Coronary artery (tissue), 2 donors: ENCODE results near the gene NTMT1.

Experiments
- DNase-seq: peaks from one replicate; pipeline ENCODE4 v3.0.0-alpha.2; 2017; ENCODE audit warnings: low spot score
- H3K27ac ChIP-seq, 2 donors: fragments of 200-600 bp; sonication (generic); one replicate each; pipeline ENCODE4 v1.5.1; 2016 to 2019
- H3K4me3 ChIP-seq: fragments of 200-600 bp; sonication (generic); 2 replicates; pipeline ENCODE4 v1.5.1; 2016; ENCODE audit warnings: mild to moderate bottlenecking, moderate library complexity
- TF ChIP-seq, protein P1 (sequence below): fragments of 200-600 bp; sonication (generic); IDR thresholded peaks from one replicate; pipeline ENCODE4 v1.5.1; 2019; ENCODE audit warnings: antibody characterized with exemption

The NTMT1 gene

DNA sequence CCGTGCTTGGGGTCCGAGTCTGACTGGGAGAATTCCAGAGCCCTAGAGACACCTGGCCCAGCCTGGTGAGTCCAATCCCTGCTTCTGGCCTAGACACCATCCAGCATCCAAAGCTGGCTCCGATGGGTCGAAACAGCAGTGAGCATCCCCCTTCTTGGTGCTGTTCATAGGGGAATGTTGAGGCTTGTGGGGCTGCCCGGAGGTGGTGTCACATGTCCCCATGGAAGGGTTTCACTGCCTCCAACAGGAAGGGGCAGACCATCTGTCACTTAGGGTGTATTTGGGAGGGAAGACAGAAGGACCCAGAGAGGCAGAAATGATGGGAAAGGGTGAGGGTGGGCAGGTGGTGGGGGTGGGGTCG, 19.0 kb upstream of the NTMT1 start:
- H3K4me3 ChIP-seq = no peak overlapping the region
- no peak for DNase-seq
- peak overlapping the region; percentile 89 to 98 for H3K27ac ChIP-seq
- TF ChIP-seq, protein P1, sequence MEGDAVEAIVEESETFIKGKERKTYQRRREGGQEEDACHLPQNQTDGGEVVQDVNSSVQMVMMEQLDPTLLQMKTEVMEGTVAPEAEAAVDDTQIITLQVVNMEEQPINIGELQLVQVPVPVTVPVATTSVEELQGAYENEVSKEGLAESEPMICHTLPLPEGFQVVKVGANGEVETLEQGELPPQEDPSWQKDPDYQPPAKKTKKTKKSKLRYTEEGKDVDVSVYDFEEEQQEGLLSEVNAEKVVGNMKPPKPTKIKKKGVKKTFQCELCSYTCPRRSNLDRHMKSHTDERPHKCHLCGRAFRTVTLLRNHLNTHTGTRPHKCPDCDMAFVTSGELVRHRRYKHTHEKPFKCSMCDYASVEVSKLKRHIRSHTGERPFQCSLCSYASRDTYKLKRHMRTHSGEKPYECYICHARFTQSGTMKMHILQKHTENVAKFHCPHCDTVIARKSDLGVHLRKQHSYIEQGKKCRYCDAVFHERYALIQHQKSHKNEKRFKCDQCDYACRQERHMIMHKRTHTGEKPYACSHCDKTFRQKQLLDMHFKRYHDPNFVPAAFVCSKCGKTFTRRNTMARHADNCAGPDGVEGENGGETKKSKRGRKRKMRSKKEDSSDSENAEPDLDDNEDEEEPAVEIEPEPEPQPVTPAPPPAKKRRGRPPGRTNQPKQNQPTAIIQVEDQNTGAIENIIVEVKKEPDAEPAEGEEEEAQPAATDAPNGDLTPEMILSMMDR = no peak

DNA sequence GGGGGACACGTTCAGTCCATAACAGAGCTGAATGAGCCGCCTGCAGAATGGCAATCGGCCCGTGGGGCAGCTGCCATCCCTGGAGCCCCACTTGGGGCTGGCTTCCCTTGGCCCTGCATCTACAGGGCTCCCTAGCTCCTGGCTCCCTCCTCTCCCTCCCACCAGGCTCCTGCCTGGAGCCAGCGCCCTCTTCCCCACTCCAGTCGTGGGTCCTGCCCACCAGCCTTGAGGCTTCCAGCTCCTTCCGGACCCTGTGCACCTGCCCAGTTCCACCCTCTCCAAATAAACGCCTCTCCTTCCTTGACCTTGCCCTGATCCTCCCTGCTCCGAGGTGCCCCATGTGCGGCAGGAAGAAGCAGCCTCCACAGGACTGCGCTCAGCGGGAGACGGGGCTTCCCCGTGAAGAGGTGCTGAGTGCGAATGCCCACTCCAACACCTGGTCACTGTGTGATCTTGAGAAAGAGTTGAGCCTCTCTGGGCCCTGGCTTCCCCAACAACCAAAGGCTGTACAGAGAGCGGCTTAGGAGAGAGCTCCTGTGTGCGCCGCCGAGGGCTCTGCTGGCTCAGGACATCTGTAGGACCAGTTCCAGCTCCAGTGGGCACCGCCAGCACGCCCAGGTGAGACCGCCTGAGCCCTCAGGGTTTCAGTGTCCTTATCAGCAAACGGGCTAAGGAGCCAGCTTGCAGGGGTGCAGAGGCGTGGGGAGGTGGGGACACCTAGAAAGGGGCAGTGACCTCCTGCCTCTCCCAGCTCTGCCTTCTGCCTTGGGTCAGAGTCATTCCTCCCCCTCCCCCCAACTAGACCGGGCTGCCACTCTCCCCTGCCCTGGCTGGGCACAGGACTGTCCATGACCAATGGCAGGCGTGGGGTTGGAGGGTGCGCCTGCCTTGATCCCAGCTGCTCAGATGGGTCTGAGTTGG, 17.1 kb upstream of the NTMT1 start:
- no peak overlapping the region for H3K4me3 ChIP-seq
- peak overlapping the region; percentile 89 to 98 for H3K27ac ChIP-seq
- TF ChIP-seq, protein P1 = no peak
- DNase-seq = peak; percentile 75

DNA sequence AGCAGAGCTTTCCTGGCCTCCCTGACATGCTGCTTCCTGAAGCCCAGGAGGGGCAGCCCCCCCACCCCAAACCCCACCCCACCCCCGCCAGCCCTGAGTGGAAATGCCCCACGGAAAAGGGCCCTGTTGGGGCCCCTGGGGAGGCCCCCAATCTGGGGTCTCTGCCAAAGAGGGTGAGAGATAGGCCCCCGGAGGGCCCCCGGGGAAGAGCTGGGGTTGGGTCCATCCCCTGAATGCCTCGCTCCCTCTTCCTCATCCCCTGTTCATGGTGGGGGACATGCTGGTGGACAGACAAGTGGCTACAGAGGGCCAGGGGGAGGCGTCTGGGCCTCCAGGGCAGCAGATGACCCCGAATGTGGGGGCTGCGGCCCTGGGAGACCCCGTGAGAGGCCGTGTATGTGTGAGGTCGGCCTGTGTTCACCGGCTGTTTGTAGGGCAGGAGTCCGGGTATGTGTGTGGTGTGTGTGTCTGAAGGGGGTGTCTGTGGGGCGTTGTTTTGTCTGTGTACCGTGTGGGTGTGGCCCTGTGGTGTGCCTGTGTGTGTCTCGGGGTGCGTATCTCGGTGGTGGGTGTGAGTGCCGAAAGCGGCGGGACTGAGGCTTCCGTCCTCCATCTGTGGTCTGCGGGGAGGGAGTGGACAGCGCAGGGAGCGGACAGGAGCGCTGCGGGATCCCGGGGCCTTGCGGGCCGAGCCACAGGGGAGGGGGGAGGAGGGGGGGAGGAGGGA, 16.3 kb upstream of the NTMT1 start:
- TF ChIP-seq, protein P1 = no peak
- Histone ChIP-seq H3K27ac (peak overlapping the region; percentile 89 to 98), H3K4me3 (peak overlapping the region; percentile 92)
- peak; percentile 82 for DNase-seq

GRCh38 chr9:129610213-129610472, 15.8 kb upstream of the NTMT1 start:
- Histone ChIP-seq H3K4me3 (peak overlapping the region; percentile 92), H3K27ac (peak overlapping the region; percentile 89 to 98)
- TF ChIP-seq, protein P1 = no peak
- DNase-seq = no peak

DNA sequence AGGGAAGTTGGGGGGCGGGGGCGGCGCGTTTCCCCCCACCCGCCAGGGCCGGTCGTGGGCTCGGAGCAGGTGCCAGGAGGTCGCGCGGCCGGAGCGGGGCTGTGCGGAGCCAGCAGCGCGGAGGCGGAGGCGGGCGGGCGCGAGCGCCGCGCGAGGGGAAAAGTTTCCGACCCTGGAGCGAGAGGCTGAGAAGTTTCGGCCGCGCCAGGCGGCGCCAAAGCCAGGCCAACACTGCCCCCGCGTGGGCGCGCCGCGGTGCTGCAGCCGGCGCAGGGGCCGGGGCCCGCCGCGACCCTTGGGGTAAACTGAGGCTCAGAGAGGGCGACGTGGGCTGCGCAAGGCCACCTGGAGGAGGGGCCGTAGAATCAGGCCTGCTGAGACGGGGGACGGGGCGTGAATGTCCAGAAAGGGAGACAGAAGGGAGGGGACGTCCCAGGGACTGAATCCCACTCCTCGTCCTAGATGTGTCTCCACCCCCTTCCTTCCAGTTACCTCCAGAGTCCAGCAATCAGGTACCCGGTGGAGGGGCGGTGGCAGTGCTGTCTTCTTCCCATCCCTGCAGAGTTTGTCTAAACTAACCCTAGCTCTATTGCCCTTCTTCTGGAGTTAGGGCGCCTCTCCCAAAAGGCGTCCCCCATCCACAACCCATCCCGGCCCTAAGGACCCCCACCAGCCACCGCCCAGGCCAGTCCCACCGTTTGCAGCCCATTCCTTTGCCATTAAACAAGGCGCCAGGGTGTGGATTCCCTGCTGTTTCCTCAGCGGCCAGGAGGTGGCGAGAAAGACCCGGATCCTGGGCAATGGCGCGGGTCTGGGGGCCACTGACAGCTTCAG, 15.3 kb upstream of the NTMT1 start:
- TF ChIP-seq, protein P1 = peak; percentile 98
- Histone ChIP-seq H3K27ac (peak overlapping the region; percentile 89 to 98), H3K4me3 (peak overlapping the region; percentile 92)
- peak; percentile 89 for DNase-seq

DNA sequence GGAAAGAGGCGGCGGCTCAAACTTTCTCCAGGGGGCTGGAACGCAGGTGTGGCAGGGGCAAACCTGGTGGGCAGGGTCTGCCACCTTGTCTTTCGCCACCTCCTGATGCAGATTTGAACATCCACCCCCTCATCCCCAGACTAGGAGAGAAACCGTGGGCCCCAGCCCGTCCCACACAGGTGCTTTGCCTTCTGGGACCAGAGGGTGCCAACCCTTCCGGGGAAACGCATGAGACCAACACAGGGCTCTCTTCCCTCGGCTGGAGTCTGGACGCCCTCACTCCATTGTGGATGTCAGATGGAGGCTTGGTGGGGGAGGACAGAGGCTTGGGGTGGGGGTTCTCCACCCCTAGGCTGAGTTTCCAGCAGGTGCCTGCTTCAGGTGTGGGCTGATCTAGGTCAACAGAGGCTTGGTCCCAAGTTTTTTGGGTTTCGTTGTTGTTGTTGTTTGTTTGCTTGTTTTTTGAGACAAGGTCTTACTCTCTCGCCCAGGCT, 14.6 kb upstream of the NTMT1 start:
- DNase-seq = no peak
- TF ChIP-seq, protein P1 = no peak
- Histone ChIP-seq H3K27ac (peak overlapping the region; percentile 89 to 98), H3K4me3 (peak overlapping the region; percentile 92)
